HG03457 (cell line): ENCODE measurements around the gene CUEDC2.

ENCODE experiments used
- ATAC-seq: cut with Tn5 transposase; IDR thresholded peaks from one replicate; pipeline ENCODE4 v1.9.1; 2021; ENCODE audit warnings: moderate number of reproducible peaks; ENCODE audit not compliant: unreplicated experiment

The CUEDC2 gene

GRCh38 chr10:102426803-102427287 lies 5.5 kb downstream of the CUEDC2 start:
- no peak for ATAC-seq

GRCh38 chr10:102425444-102425843 lies 6.9 kb downstream of the CUEDC2 start:
- no peak for ATAC-seq

GRCh38 chr10:102424916-102425315 lies 7.5 kb downstream of the CUEDC2 start:
- ATAC-seq, result no peak

- no peak for ATAC-seq
Observed at GRCh38 chr10:102424145-102424544, 8.2 kb downstream of the CUEDC2 start.

- no peak for ATAC-seq
Observed at GRCh38 chr10:102423372-102423968, 8.9 kb downstream of the CUEDC2 start.

GRCh38 chr10:102422545-102423129 lies 9.7 kb downstream of the CUEDC2 start:
- no peak for ATAC-seq

- ATAC-seq, result no peak
Observed at GRCh38 chr10:102421757-102422512, 10.4 kb downstream of the CUEDC2 start.

GRCh38 chr10:102421507-102421756 lies 10.9 kb downstream of the CUEDC2 start:
- ATAC-seq, result no peak

- peak; percentile 48 for ATAC-seq
Observed at GRCh38 chr10:102420714-102421506, 11.5 kb downstream of the CUEDC2 start, which contains the start of gene FBXL15. TSS of gene FBXL15 (plus strand) at chr10:102420836. CDS start at chr10:102421130, 294 bp downstream.

- no peak for ATAC-seq
Observed at GRCh38 chr10:102420181-102420713, 12.1 kb downstream of the CUEDC2 start.

- no peak for ATAC-seq
Observed at GRCh38 chr10:102419269-102420180, 12.8 kb downstream of the CUEDC2 start.

GRCh38 chr10:102418622-102419268 lies 13.6 kb downstream of the CUEDC2 start, which contains the start of gene PSD:
TSS of gene PSD (minus strand) at chr10:102418785. CDS start at chr10:102417038, 1,747 bp downstream.
- no peak for ATAC-seq

- ATAC-seq, result no peak
Observed at GRCh38 chr10:102416695-102417094, 15.7 kb downstream of the CUEDC2 start.

- ATAC-seq, result no peak
Observed at GRCh38 chr10:102416283-102416682, 16.1 kb downstream of the CUEDC2 start.

GRCh38 chr10:102414749-102415148 lies 17.6 kb downstream of the CUEDC2 start:
- ATAC-seq, result no peak

GRCh38 chr10:102413806-102414561 lies 18.4 kb downstream of the CUEDC2 start:
- no peak for ATAC-seq

GRCh38 chr10:102413053-102413705 lies 19.2 kb downstream of the CUEDC2 start:
- ATAC-seq, result no peak

GRCh38 chr10:102412293-102412692 lies 20.1 kb downstream of the CUEDC2 start:
- ATAC-seq, result no peak
